Activated T-helper 1 cell treated with anti-CD3 and anti-CD28 coated beads, Interleukin-12 subunit alpha, Interleukin-12 subunit beta, Interleukin-2, Interleukin-4 antibody, amounts not matched to agents 30 ng/mL and 10 ng/mL and 1 ng/mL, durations not matched to agents 14 hours and 24 hours and 36 hours (primary cell): ENCODE results near the gene RGR. TPM values are rescaled to one million over a fixed set of nuclear protein-coding genes. Genes with fewer than 3 reads are reported as not detected.

Experiments
- DNase-seq: peaks from one replicate; pipeline ENCODE4 v3.0.0; 2021; ENCODE audit warnings: low spot score
- H3K27ac Mint-ChIP-seq: one replicate; pipeline ENCODE4 v1.8.0; 2021; ENCODE audit warnings: mild to moderate bottlenecking, mixed read lengths
- H3K27me3 Mint-ChIP-seq: one replicate; pipeline ENCODE4 v1.8.0; 2022; ENCODE audit warnings: mild to moderate bottlenecking, moderate library complexity, mixed read lengths; ENCODE audit not compliant: insufficient read depth
- H3K36me3 Mint-ChIP-seq: one replicate; pipeline ENCODE4 v1.8.0; 2021; ENCODE audit warnings: low read depth, mixed read lengths
- H3K4me1 Mint-ChIP-seq: one replicate; pipeline ENCODE4 v1.8.0; 2021; ENCODE audit warnings: low read depth, mixed read lengths
- H3K4me3 Mint-ChIP-seq: one replicate; pipeline ENCODE4 v1.8.0; 2021; ENCODE audit warnings: mild to moderate bottlenecking, moderate library complexity, mixed read lengths
- H3K9me3 Mint-ChIP-seq: one replicate; pipeline ENCODE4 v1.8.0; 2021; ENCODE audit warnings: mixed read lengths
- intact Hi-C: fragments of 100-400 bp; cut with micrococcal nuclease; formaldehyde crosslinking; loops from one replicate; pipeline ENCODE4 v1.15.1; 2024
- total RNA-seq: library from RNA; stranded (reverse); gene quantifications from 2 replicates; pipeline ENCODE4 v1.2.3, GENCODE V29; 2022

RGR gene
- total RNA-seq, 1 donor from 2014 or later = not detected

GRCh38 chr10:84294766-84295447 is 50.1 kb downstream of the RGR start:
- peaks cover 4% of the 10 kb centered on the region for H3K27me3 Mint-ChIP-seq
- no peaks in the 10 kb centered on the region for H3K36me3 Mint-ChIP-seq
- no peak overlapping the region for H3K27ac Mint-ChIP-seq
- peaks cover 22% of the 10 kb centered on the region for H3K4me1 Mint-ChIP-seq
- intact Hi-C loops = loop anchor here (1.0 kb wide), 1 partner anchor 12 kb away; no protein-coding TSS in a partner anchor
- DNase-seq = no peak
- H3K9me3 Mint-ChIP-seq = no peaks in the 10 kb centered on the region
- H3K4me3 Mint-ChIP-seq = no peak overlapping the region

- H3K36me3 Mint-ChIP-seq = no peaks in the 10 kb centered on the region
- intact Hi-C loops = no loop called here
- H3K27ac Mint-ChIP-seq = no peak overlapping the region
- H3K9me3 Mint-ChIP-seq = no peaks in the 10 kb centered on the region
- no peak for DNase-seq
- peaks cover 22% of the 10 kb centered on the region for H3K4me1 Mint-ChIP-seq
- peaks cover 5% of the 10 kb centered on the region for H3K27me3 Mint-ChIP-seq
- H3K4me3 Mint-ChIP-seq = no peak overlapping the region
Observed at GRCh38 chr10:84296091-84296981, 51.5 kb downstream of the RGR start.

DNA sequence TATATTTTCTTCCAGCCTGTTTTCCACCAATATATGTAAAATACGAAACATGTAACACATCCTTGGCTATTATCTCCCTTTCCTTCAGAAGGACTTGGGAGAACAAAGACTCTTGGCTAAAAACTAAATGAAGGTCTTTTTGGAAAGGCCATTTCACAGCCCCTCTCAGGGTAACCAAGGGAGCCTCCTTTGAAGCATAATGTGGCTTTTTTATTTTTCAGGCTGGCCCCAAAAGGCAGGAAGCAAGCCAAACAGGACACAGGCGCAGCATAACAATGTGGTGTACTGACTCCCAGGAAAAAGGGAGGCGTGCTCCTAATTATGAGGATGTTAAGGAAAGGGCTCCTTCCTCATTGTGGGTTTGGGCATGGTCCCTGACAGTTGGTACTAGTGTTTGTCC is 53.2 kb downstream of the RGR start:
- H3K4me3 Mint-ChIP-seq = no peak overlapping the region
- peaks cover 22% of the 10 kb centered on the region for H3K4me1 Mint-ChIP-seq
- intact Hi-C loops = no loop called here
- no peaks in the 10 kb centered on the region for H3K36me3 Mint-ChIP-seq
- H3K9me3 Mint-ChIP-seq = no peaks in the 10 kb centered on the region
- no peak for DNase-seq
- H3K27ac Mint-ChIP-seq = no peak overlapping the region
- H3K27me3 Mint-ChIP-seq = peaks cover 10% of the 10 kb centered on the region

DNA sequence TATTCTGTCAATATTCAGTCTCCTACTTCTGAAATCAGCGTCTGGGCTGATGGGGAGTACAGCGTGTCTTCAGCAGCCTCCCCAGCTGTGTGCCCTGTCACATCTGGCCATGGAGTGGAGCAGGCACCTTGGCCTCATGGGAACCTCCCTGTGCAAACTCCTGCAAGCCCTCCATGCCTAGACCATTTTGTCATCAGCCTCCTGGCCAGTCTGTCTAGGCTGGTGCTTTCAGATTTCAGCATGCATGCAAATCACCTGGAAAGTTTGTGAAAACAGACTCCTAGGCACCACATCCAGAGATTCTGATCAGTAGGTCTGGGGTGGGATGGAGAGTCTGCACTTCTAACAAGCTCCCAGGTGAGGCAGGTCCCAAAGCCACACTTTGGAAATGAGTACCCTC is 57.4 kb downstream of the RGR start:
- H3K27me3 Mint-ChIP-seq = peaks cover 12% of the 10 kb centered on the region
- no peak overlapping the region for H3K27ac Mint-ChIP-seq
- H3K36me3 Mint-ChIP-seq = peaks cover 2% of the 10 kb centered on the region
- H3K4me1 Mint-ChIP-seq = peaks cover 18% of the 10 kb centered on the region
- intact Hi-C loops = no loop called here
- H3K4me3 Mint-ChIP-seq = no peak overlapping the region
- no peak for DNase-seq
- peaks cover 13% of the 10 kb centered on the region for H3K9me3 Mint-ChIP-seq

GRCh38 chr10:84306751-84307384 is 62.0 kb downstream of the RGR start:
- peak overlapping the region; percentile 0 for H3K27ac Mint-ChIP-seq
- intact Hi-C loops = loop anchor here (1.0 to 5.0 kb wide), 2 partner anchors 13 to 40 kb away; no protein-coding TSS in a partner anchor
- H3K4me3 Mint-ChIP-seq = peak overlapping the region; percentile 41
- H3K36me3 Mint-ChIP-seq = peaks cover 6% of the 10 kb centered on the region
- no peak for DNase-seq
- peaks cover 8% of the 10 kb centered on the region for H3K27me3 Mint-ChIP-seq
- H3K4me1 Mint-ChIP-seq = peaks cover 52% of the 10 kb centered on the region
- H3K9me3 Mint-ChIP-seq = peaks cover 13% of the 10 kb centered on the region

DNA sequence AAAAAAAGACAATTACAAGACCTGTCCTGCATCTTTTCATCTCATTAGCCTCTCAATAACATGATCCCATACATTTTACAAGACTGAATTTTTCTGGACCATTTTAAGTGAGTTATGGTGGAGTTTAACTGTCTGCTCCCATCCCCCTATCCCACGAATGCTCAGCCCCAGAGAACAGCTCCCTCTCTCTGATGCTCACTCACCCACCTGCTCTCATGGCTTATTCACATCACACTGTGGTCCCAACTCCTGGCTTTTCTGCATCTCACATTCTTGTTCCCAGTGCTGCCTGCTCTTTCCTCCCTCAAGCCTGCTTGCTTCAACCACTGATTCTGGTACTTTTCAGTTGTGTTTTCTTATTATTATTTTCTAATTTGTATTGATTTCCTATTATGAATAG is 63.2 kb downstream of the RGR start:
- Mint-ChIP-seq H3K4me1 (peaks cover 52% of the 10 kb centered on the region), H3K36me3 (peaks cover 6% of the 10 kb centered on the region), H3K4me3 (peak overlapping the region; percentile 9), H3K27me3 (peaks cover 1% of the 10 kb centered on the region), H3K9me3 (peaks cover 13% of the 10 kb centered on the region), H3K27ac (no peak overlapping the region)
- no peak for DNase-seq
- intact Hi-C loops = loop anchor here (1.0 to 5.0 kb wide), 2 partner anchors 21 to 41 kb away; no protein-coding TSS in a partner anchor

- peak overlapping the region; percentile 77 for H3K27ac Mint-ChIP-seq
- H3K4me1 Mint-ChIP-seq = peaks cover 52% of the 10 kb centered on the region
- H3K36me3 Mint-ChIP-seq = peaks cover 6% of the 10 kb centered on the region
- peaks cover 1% of the 10 kb centered on the region for H3K27me3 Mint-ChIP-seq
- H3K4me3 Mint-ChIP-seq = peak overlapping the region; percentile 65
- peak; percentile 37 for DNase-seq
- peaks cover 13% of the 10 kb centered on the region for H3K9me3 Mint-ChIP-seq
- intact Hi-C loops = loop anchor here (1.0 to 5.0 kb wide), 4 partner anchors 9 to 41 kb away; no protein-coding TSS in a partner anchor
Observed at GRCh38 chr10:84308481-84309304, 63.8 kb downstream of the RGR start.

Other genes with a start within 250 kb of the RGR start
- 140 and 142 TPM in 2 replicates for gene GHITM, start 105.5 kb upstream of the RGR start, total RNA-seq
- not detected in 2 replicates for gene GPR15LG, start 71.3 kb upstream of the RGR start, total RNA-seq
- gene CDHR1, start 50.5 kb upstream of the RGR start, total RNA-seq = 0.47 and 0.66 TPM in 2 replicates
- not detected in 2 replicates for gene LRIT2, start 19.5 kb upstream of the RGR start, total RNA-seq
- not detected in 2 replicates for gene LRIT1, start 3.5 kb upstream of the RGR start, total RNA-seq
- gene CCSER2, start 83.5 kb downstream of the RGR start, total RNA-seq = 52.3 and 53.6 TPM in 2 replicates